GM23248 (cell line): Measurements from ENCODE around the gene CHRNE.

Experiments
- EZH2 ChIP-seq: fragments of 200-600 bp; sonication (generic); IDR thresholded peaks from 2 replicates; pipeline ENCODE4 v1.6.1; 2018; ENCODE audit warnings: antibody characterized with exemption, mild to moderate bottlenecking; ENCODE audit not compliant: insufficient read depth, poor library complexity, severe bottlenecking
- EZH2phosphoT487 ChIP-seq: fragments of 200-600 bp; sonication (generic); IDR thresholded peaks from 2 replicates; pipeline ENCODE4 v1.6.1; 2018; ENCODE audit warnings: antibody characterized with exemption, moderate library complexity, mild to moderate bottlenecking, low read depth; ENCODE audit not compliant: insufficient read depth

DNA sequence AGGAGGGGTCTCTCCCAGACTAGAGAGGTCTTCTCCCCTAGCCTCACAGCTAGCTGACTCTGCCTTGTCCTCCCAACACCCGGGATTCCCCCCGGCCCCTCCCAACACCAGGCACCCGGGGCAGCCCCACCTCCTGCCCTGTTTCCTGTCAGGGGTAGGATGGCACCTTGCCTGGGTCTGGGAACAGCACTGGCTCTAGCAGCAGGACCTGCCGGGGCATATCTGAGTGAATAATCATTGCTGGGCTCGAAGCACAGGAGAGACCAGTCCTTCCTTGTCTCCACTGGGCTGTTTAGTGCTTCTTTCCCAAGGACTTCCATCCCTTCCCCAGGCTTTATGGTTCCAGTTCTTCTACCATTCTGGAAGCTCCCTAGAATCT is 44.0 kb downstream of the CHRNE start:
- no peak for TF ChIP-seq EZH2
- TF ChIP-seq EZH2phosphoT487, result no peak
